HepG2 (cell line): ENCODE data around the gene CNNM3. TPM values are rescaled to one million over a fixed set of nuclear protein-coding genes. Genes with fewer than 3 reads are reported as not detected.

Experiments
- ATAC-seq: fragments of 200-7000 bp; cut with Tn5 transposase; 3 replicates; pipeline ENCODE4 v1.9.1; 2020; ENCODE audit warnings: mild to moderate bottlenecking, moderate library complexity
- BruUV-seq: library from RNA; stranded (reverse); fragments of 400-500 nt; replicated peaks from 2 replicates; lab custom pipeline; 2021; lab: Mats Ljungman, UMichigan
- CTCF ChIA-PET: fragments of 300-600 bp; formaldehyde crosslinking; extraction: SDS; loops from one replicate; lab custom pipeline; 2021; ENCODE audit warnings: low total read pairs, inconsistent platforms, low intra/inter-chr PET ratio; lab: Yijun Ruan, JAX
- POLR2A ChIA-PET: fragments of 350-600 bp; sonication (Branson Sonifier 250); formaldehyde crosslinking; loops from one replicate; lab custom pipeline; 2020; ENCODE audit warnings: antibody characterized with exemption, inconsistent platforms; lab: Yijun Ruan, JAX
- DNase-seq: peaks from one replicate; pipeline ENCODE4 v3.0.0-alpha.2; 2015; ENCODE audit warnings: low spot score
- FAIRE-seq: peaks from 3 replicates; lab custom pipeline; 2011; peaks lifted over from hg19 to GRCh38; lab: Jason Lieb, UNC
- H2AFZ ChIP-seq: one replicate; pipeline ENCODE4 v1.6.1; 2011; ENCODE audit warnings: low read length, inconsistent platforms
- H3K27ac ChIP-seq: fragments of 300-600 bp; 3 replicates; pipeline ENCODE4 v1.8.0; 2011; ENCODE audit warnings: mixed run types, mild to moderate bottlenecking, mixed read lengths, low read length, inconsistent platforms; ENCODE audit not compliant: insufficient read depth; ENCODE audit errors: extremely low read length
- H3K27me3 ChIP-seq, 2 experiments: fragments of 200-600 bp in 1 of 2; 2 replicates in 1 of 2; 3 replicates in 1 of 2; pipeline versions ENCODE4 v1.6.0 to v1.8.0; 2011; ENCODE audit warnings: low read length in 2 of 2, mild to moderate bottlenecking in 2 of 2, moderate library complexity in 2 of 2, inconsistent platforms in 1 of 2; ENCODE audit not compliant: insufficient read depth in 2 of 2, control insufficient read depth in 1 of 2
- H3K36me3 ChIP-seq, 2 experiments: fragments of 200-600 bp in 1 of 2; replicated peaks in 1 of 2; 2 replicates in 1 of 2; 3 replicates in 1 of 2; pipeline versions ENCODE4 v1.5.1 to v1.8.0; 2011; ENCODE audit warnings: low read length in 2 of 2, inconsistent platforms in 1 of 2; ENCODE audit not compliant: insufficient read depth in 2 of 2, control insufficient read depth in 1 of 2
- H3K4me1 ChIP-seq: 2 replicates; pipeline ENCODE4 v1.5.1; 2012; ENCODE audit warnings: low read length, inconsistent platforms; ENCODE audit not compliant: insufficient read depth
- H3K4me2 ChIP-seq: 2 replicates; pipeline ENCODE4 v1.6.0; 2011; ENCODE audit warnings: low read depth, low read length, inconsistent platforms
- H3K4me3 ChIP-seq, 3 experiments: fragments of 200-600 bp in 1 of 3; sonication (generic), shearing (Covaris generic) in 1 of 3; replicated peaks in 1 of 3; 2 replicates each; pipeline ENCODE4 v1.5.1; 2011 to 2016; ENCODE audit warnings: low read length in 3 of 3, inconsistent platforms in 2 of 3, low read depth in 2 of 3, mild to moderate bottlenecking in 2 of 3, control low read depth in 1 of 3, mixed read lengths in 1 of 3; ENCODE audit not compliant: insufficient read depth in 1 of 3
- H3K79me2 ChIP-seq: one replicate; pipeline ENCODE4 v1.6.1; 2011; ENCODE audit warnings: low read length, inconsistent platforms; ENCODE audit not compliant: insufficient read depth
- H3K9ac ChIP-seq: 2 replicates; pipeline ENCODE4 v1.6.0; 2011; ENCODE audit warnings: mild to moderate bottlenecking, low read depth, low read length, inconsistent platforms; ENCODE audit not compliant: insufficient read depth
- H3K9me3 ChIP-seq: 2 replicates; pipeline ENCODE4 v1.5.1; 2012; ENCODE audit warnings: mild to moderate bottlenecking, low read length
- H4K20me1 ChIP-seq: 2 replicates; pipeline ENCODE4 v1.6.0; 2011; ENCODE audit warnings: inconsistent platforms, mild to moderate bottlenecking, low read length, moderate library complexity; ENCODE audit not compliant: insufficient read depth
- ATAD3A ChIP-seq: sonication (generic); formaldehyde crosslinking; IDR thresholded peaks from 2 replicates; pipeline ENCODE4 v1.4.0; 2020; ENCODE audit warnings: missing genetic modification reagents
- ELF4 ChIP-seq: sonication (generic); formaldehyde crosslinking; IDR thresholded peaks from 2 replicates; pipeline ENCODE4 v1.5.0; 2020; ENCODE audit warnings: missing genetic modification reagents, mild to moderate bottlenecking, moderate library complexity, borderline replicate concordance
- HINFP ChIP-seq: sonication (generic); formaldehyde crosslinking; IDR thresholded peaks from 2 replicates; pipeline ENCODE4 v1.4.0; 2020; ENCODE audit warnings: low read depth, mild to moderate bottlenecking, missing genetic modification reagents
- KLF11 ChIP-seq: IDR thresholded peaks from 2 replicates; pipeline ENCODE4 v1.6.1; 2016; ENCODE audit warnings: missing compliant biosample characterization
- NRL ChIP-seq: sonication (generic); formaldehyde crosslinking; IDR thresholded peaks from 2 replicates; pipeline ENCODE4 v1.5.0; 2020; ENCODE audit warnings: missing genetic modification reagents, mild to moderate bottlenecking, moderate library complexity, borderline replicate concordance
- PRDM15 ChIP-seq: sonication (generic); formaldehyde crosslinking; IDR thresholded peaks from 2 replicates; pipeline ENCODE4 v1.4.0; 2020; ENCODE audit warnings: missing genetic modification reagents
- TSC22D2 ChIP-seq: sonication (generic); formaldehyde crosslinking; IDR thresholded peaks from 2 replicates; pipeline ENCODE4 v1.5.1; 2020; ENCODE audit warnings: missing genetic modification reagents, mild to moderate bottlenecking, borderline replicate concordance
- ZNF136 ChIP-seq: sonication (generic); formaldehyde crosslinking; IDR thresholded peaks from 2 replicates; pipeline ENCODE4 v1.8.1; 2022; ENCODE audit warnings: low read depth, mild to moderate bottlenecking, moderate library complexity, missing genetic modification reagents
- ZNF276 ChIP-seq: sonication (generic); formaldehyde crosslinking; IDR thresholded peaks from 2 replicates; pipeline ENCODE4 v1.4.0; 2020; ENCODE audit warnings: mild to moderate bottlenecking, low read depth, missing genetic modification reagents
- ZNF549 ChIP-seq: sonication (generic); formaldehyde crosslinking; IDR thresholded peaks from 2 replicates; pipeline ENCODE4 v1.5.0; 2020; ENCODE audit warnings: missing genetic modification reagents
- ZNF678 ChIP-seq: sonication (generic); formaldehyde crosslinking; IDR thresholded peaks from 2 replicates; pipeline ENCODE4 v1.4.0; 2020; ENCODE audit warnings: mild to moderate bottlenecking, missing genetic modification reagents
- WGBS: methylation state at CpG from one replicate; pipeline ENCODE4 v1.1.6; 2017; ENCODE audit warnings: low lambda C conversion rate; 5-methylcytosine and 5-hydroxymethylcytosine counted together
- in situ Hi-C: cut with HindIII; loops from 2 replicates; pipeline ENCODE4 v1.10.0; 2017; ENCODE audit warnings: low pct_unique_long_range_greater_than_20kb; ENCODE audit not compliant: extremely low pct_ligation_motif_present
- intact Hi-C: fragments of 100-400 bp; cut with micrococcal nuclease; formaldehyde crosslinking; loops from one replicate; pipeline ENCODE4 v1.10.0; 2022; ENCODE audit not compliant: unreplicated experiment
- polyA plus RNA-seq, 8 experiments: library from polyadenylated mRNA; depleted of rRNA in 3 of 8; stranded (reverse) in 7 of 8; unstranded in 1 of 8; fragments of >200 nt; fragmentation: Illumina TruSeq in 4 of 8; extraction: Trizol in 4 of 8; gene quantifications; 2 replicates each; pipeline versions ENCODE4 v1.2.1 to v1.2.3, GENCODE V29; 2011 to 2016; ENCODE audit warnings: low read depth in 4 of 8, missing spikeins in 1 of 8, mixed read lengths in 1 of 8; ENCODE audit not compliant: insufficient read depth in 1 of 8
- total RNA-seq, 5 experiments: library from RNA; depleted of rRNA; stranded (reverse); fragments of >200 nt; fragmentation: Illumina TruSeq; extraction: Trizol; gene quantifications; 2 replicates each; pipeline ENCODE4 v1.2.3, GENCODE V29; 2016; ENCODE audit warnings: low read depth in 1 of 5

The CNNM3 gene
- total and polyA plus RNA-seq, 2 of the 13 experiments (the other 11 are each of a cell fraction or from before 2014, with no cell fraction given) = 21.2 to 27.9 TPM

- no peak for FAIRE-seq
- in situ Hi-C loops (no loop called here), intact Hi-C loops (no loop called here)
- H4K20me1 ChIP-seq = no peaks in the 10 kb centered on the region; the same call in 1 of the 2 replicates
- ChIA-PET CTCF (no interaction called here), POLR2A (interaction anchor here (1.0 kb wide), 1 partner anchor 19 kb away, joined by 6 read pairs; the partner anchor contains the start of gene ANKRD39)
- H3K36me3 ChIP-seq = no peaks in the 10 kb centered on the region
- H3K9ac ChIP-seq = no peak overlapping the region
- DNase-seq = no peak
- no peak overlapping the region for H3K27ac ChIP-seq
- no peaks in the 10 kb centered on the region for H3K79me2 ChIP-seq
- no peaks in the 10 kb centered on the region for H3K9me3 ChIP-seq
- ATAC-seq = no peak
- H2AFZ ChIP-seq = no peak overlapping the region
- H3K4me3 ChIP-seq = no peak overlapping the region; a peak in 1 of 6 replicates
- 45% methylated on average over 15 of the region's 16 CpGs for WGBS
- H3K4me1 ChIP-seq = peaks cover 8% of the 10 kb centered on the region
- peaks cover 34 to 85% of the 10 kb centered on the region in 2 experiments for H3K27me3 ChIP-seq
- no peak overlapping the region for H3K4me2 ChIP-seq
- no TSS peak for BruUV-seq
- TF ChIP-seq TSC22D2 (CRISPR knock-in tag) = no peak
- no peak for TF ChIP-seq ELF4 (CRISPR knock-in tag)
- TF ChIP-seq ZNF136 (CRISPR knock-in tag) = no peak
- TF ChIP-seq ZNF678 (CRISPR knock-in tag) = no peak
- no peak for TF ChIP-seq KLF11
- TF ChIP-seq ZNF549 (CRISPR knock-in tag) = no peak
- TF ChIP-seq HINFP (CRISPR knock-in tag) = no peak
- TF ChIP-seq NRL = no peak
- TF ChIP-seq ATAD3A (CRISPR knock-in tag) = no peak
- TF ChIP-seq PRDM15 (CRISPR knock-in tag) = no peak
- TF ChIP-seq ZNF276 (CRISPR knock-in tag) = no peak
Observed at GRCh38 chr2:96876269-96877041, 60.4 kb downstream of the CNNM3 start.
